Skeletal muscle tissue (tissue), 4 donors: Measurements from ENCODE around the gene MLLT11. TPM values are rescaled to one million over a fixed set of nuclear protein-coding genes. Genes with fewer than 3 reads are reported as not detected.
"Not testable (repeated sequence)": the region's sequence is repeated elsewhere in the genome, so short reads cannot be mapped to it uniquely, and the experiment has no call there.

ENCODE experiments used
- H3K27ac ChIP-seq: one replicate; pipeline ENCODE4 v1.7.0; 2013; ENCODE audit warnings: mild to moderate bottlenecking, low read depth, low read length, inconsistent platforms
- H3K27me3 ChIP-seq, 3 donors: one replicate each; pipeline ENCODE4 v1.7.0; 2013; ENCODE audit warnings: low read length in 3 of 3; ENCODE audit not compliant: control insufficient read depth in 3 of 3, insufficient read depth in 3 of 3
- H3K36me3 ChIP-seq, 3 donors: one replicate each; pipeline ENCODE4 v1.7.0; 2013; ENCODE audit warnings: low read length in 3 of 3; ENCODE audit not compliant: control insufficient read depth in 3 of 3, insufficient read depth in 3 of 3
- H3K4me1 ChIP-seq, 3 donors: one replicate each; pipeline ENCODE4 v1.7.0; 2013; ENCODE audit warnings: low read length in 3 of 3, mild to moderate bottlenecking in 3 of 3; ENCODE audit not compliant: control insufficient read depth in 3 of 3, insufficient read depth in 3 of 3
- H3K4me3 ChIP-seq, 3 donors: one replicate each; pipeline ENCODE4 v1.7.0; 2013; ENCODE audit warnings: low read length in 3 of 3
- H3K9ac ChIP-seq, 3 donors: one replicate each; pipeline ENCODE4 v1.7.0; 2013; ENCODE audit warnings: low read length in 3 of 3, mild to moderate bottlenecking in 3 of 3, moderate library complexity in 2 of 3, low read depth in 1 of 3
- H3K9me3 ChIP-seq, 3 donors: one replicate each; pipeline ENCODE4 v1.7.0; 2013; ENCODE audit warnings: low read length in 3 of 3; ENCODE audit not compliant: control insufficient read depth in 3 of 3
- total RNA-seq: library from RNA; depleted of rRNA; stranded (reverse); fragments of >200 nt; gene quantifications from one replicate; pipeline ENCODE4 v1.2.3, GENCODE V29; 2014
- donor health status: Osteomylitis.

MLLT11 gene
- total RNA-seq, 1 donor from 2014 or later, result 2.1 TPM

GRCh38 chr1:151067185-151067584, 7.0 kb downstream of the MLLT11 start:
- no peaks in the 10 kb centered on the region for H3K36me3 ChIP-seq

GRCh38 chr1:151069103-151069486, 8.9 kb downstream of the MLLT11 start:
- no peaks in the 10 kb centered on the region for H3K27me3 ChIP-seq
- H3K27ac ChIP-seq, result peak overlapping the region; percentile 95
- peak overlapping the region in 1 of 3 donors; percentile 47 for H3K9ac ChIP-seq
- H3K36me3 ChIP-seq, result peaks cover 0 to 4% (median 2%) of the 10 kb centered on the region in 3 donors
- H3K9me3 ChIP-seq, result no peaks in the 10 kb centered on the region
- no peak overlapping the region for H3K4me3 ChIP-seq
- H3K4me1 ChIP-seq, result peaks cover 4 to 16% (median 10%) of the 10 kb centered on the region in 3 donors

More at GRCh38 chr1:151067185-151067584, 7.0 kb downstream of the MLLT11 start:
- no peak overlapping the region for H3K27ac ChIP-seq
- no peaks in the 10 kb centered on the region for H3K9me3 ChIP-seq
- H3K27me3 ChIP-seq, result no peaks in the 10 kb centered on the region
- H3K9ac ChIP-seq, result no peak overlapping the region
- H3K4me3 ChIP-seq, result no peak overlapping the region
- H3K4me1 ChIP-seq, result peaks cover 4 to 16% (median 10%) of the 10 kb centered on the region in 3 donors

GRCh38 chr1:151070474-151071276, 10.5 kb downstream of the MLLT11 start, which contains the start of gene GABPB2:
GABPB2 (plus strand) TSS chr1:151070761; CDS start chr1:151088190, 17,429 bp downstream.
- Histone ChIP-seq H3K27ac (peak within 1 kb of the TSS; percentile 95), H3K4me1 (peaks cover 4 to 16% (median 10%) of the 10 kb centered on the region in 3 donors), H3K27me3 (no peaks in the 10 kb centered on the region), H3K9me3 (no peaks in the 10 kb centered on the region), H3K9ac (peak within 1 kb of the TSS; percentile 87 to 98 (median 97)), H3K36me3 (peaks cover 0 to 4% (median 4%) of the 10 kb centered on the region in 3 donors), H3K4me3 (peak within 1 kb of the TSS; percentile 96 to 97 (median 96))

GRCh38 chr1:151072224-151072623, 12.0 kb downstream of the MLLT11 start:
- H3K4me1 ChIP-seq, result peaks cover 4 to 16% (median 10%) of the 10 kb centered on the region in 3 donors
- H3K27me3 ChIP-seq, result no peaks in the 10 kb centered on the region
- H3K9me3 ChIP-seq, result no peaks in the 10 kb centered on the region
- no peak overlapping the region for H3K4me3 ChIP-seq
- H3K27ac ChIP-seq, result peak overlapping the region; percentile 95
- peaks cover 0 to 4% (median 4%) of the 10 kb centered on the region in 3 donors for H3K36me3 ChIP-seq
- H3K9ac ChIP-seq, result no peak overlapping the region

GRCh38 chr1:151085953-151086559, 25.9 kb downstream of the MLLT11 start:
- Histone ChIP-seq H3K4me1 (no peaks in the 10 kb centered on the region), H3K9ac (no peak overlapping the region), H3K27ac (no peak overlapping the region), H3K4me3 (no peak overlapping the region), H3K27me3 (no peaks in the 10 kb centered on the region), H3K9me3 (no peaks in the 10 kb centered on the region), H3K36me3 (peaks cover 0 to 5% (median 0%) of the 10 kb centered on the region in 3 donors)

- not testable (repeated sequence) for H3K4me3 ChIP-seq, H3K9ac ChIP-seq, H3K9me3 ChIP-seq, H3K27me3 ChIP-seq, H3K27ac ChIP-seq, H3K36me3 ChIP-seq, H3K4me1 ChIP-seq
These were observed 37.2 kb downstream of the MLLT11 start for GRCh38 chr1:151097426-151097825.

- no peaks in the 10 kb centered on the region for H3K9me3 ChIP-seq
- no peaks in the 10 kb centered on the region for H3K27me3 ChIP-seq
- H3K9ac ChIP-seq, result no peak overlapping the region
- H3K4me1 ChIP-seq, result no peaks in the 10 kb centered on the region
- H3K4me3 ChIP-seq, result no peak overlapping the region
- H3K36me3 ChIP-seq, result peaks cover 0 to 8% (median 3%) of the 10 kb centered on the region in 3 donors
- no peak overlapping the region for H3K27ac ChIP-seq
These were observed 37.9 kb downstream of the MLLT11 start for GRCh38 chr1:151098126-151098525.

- H3K27me3 ChIP-seq, result no peaks in the 10 kb centered on the region
- H3K36me3 ChIP-seq, result peaks cover 10 to 18% (median 12%) of the 10 kb centered on the region in 3 donors
- H3K27ac ChIP-seq, result no peak overlapping the region
- H3K4me3 ChIP-seq, result no peak overlapping the region
- H3K9me3 ChIP-seq, result no peaks in the 10 kb centered on the region
- no peak overlapping the region for H3K9ac ChIP-seq
- no peaks in the 10 kb centered on the region for H3K4me1 ChIP-seq
These were observed 44.4 kb downstream of the MLLT11 start for GRCh38 chr1:151104630-151105029.

- no peak overlapping the region for H3K27ac ChIP-seq
- H3K27me3 ChIP-seq, result no peaks in the 10 kb centered on the region
- no peaks in the 10 kb centered on the region for H3K4me1 ChIP-seq
- no peaks in the 10 kb centered on the region for H3K9me3 ChIP-seq
- no peak overlapping the region for H3K9ac ChIP-seq
- no peak overlapping the region for H3K4me3 ChIP-seq
- peaks cover 10 to 18% (median 12%) of the 10 kb centered on the region in 3 donors for H3K36me3 ChIP-seq
These were observed 46.7 kb downstream of the MLLT11 start for GRCh38 chr1:151106894-151107293.

- Histone ChIP-seq H3K4me1 (no peaks in the 10 kb centered on the region), H3K27ac (no peak overlapping the region), H3K27me3 (no peaks in the 10 kb centered on the region), H3K9me3 (no peaks in the 10 kb centered on the region), H3K36me3 (peaks cover 9 to 18% (median 12%) of the 10 kb centered on the region in 3 donors), H3K4me3 (no peak overlapping the region), H3K9ac (no peak overlapping the region)
These were observed 48.1 kb downstream of the MLLT11 start for GRCh38 chr1:151108331-151108730.
